ENCODE measurements around the gene OCEL1.
"Not testable (repeated sequence)": the region's sequence is repeated elsewhere in the genome, so short reads cannot be mapped to it uniquely, and the experiment has no call there.

OCEL1 gene

DNA sequence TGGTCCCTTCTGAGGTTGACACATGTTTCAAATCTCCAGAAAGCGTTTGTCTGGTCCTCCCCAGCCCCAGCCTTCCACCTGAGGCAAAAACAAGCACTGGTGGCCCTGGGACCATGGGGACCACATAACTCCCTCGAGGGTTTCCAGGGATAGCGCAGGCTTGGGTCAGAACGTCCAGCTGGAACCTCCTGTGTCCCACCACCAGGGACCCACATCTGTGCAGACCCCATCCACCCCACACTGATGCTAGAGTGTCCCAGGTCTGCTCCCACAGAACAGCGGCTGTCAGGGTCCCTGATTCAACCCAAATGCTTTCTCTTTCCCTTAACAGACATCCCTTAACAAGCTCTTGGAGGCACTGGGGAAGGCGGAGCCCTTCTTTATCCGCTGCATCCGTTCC, 40.4 kb upstream of the OCEL1 start:
- no peak for DNase-seq (ENCODE audit: low spot score)
- TF ChIP-seq, protein P1, sequence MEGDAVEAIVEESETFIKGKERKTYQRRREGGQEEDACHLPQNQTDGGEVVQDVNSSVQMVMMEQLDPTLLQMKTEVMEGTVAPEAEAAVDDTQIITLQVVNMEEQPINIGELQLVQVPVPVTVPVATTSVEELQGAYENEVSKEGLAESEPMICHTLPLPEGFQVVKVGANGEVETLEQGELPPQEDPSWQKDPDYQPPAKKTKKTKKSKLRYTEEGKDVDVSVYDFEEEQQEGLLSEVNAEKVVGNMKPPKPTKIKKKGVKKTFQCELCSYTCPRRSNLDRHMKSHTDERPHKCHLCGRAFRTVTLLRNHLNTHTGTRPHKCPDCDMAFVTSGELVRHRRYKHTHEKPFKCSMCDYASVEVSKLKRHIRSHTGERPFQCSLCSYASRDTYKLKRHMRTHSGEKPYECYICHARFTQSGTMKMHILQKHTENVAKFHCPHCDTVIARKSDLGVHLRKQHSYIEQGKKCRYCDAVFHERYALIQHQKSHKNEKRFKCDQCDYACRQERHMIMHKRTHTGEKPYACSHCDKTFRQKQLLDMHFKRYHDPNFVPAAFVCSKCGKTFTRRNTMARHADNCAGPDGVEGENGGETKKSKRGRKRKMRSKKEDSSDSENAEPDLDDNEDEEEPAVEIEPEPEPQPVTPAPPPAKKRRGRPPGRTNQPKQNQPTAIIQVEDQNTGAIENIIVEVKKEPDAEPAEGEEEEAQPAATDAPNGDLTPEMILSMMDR (IDR thresholded peaks at IDR 0.05; ENCODE audit: extremely low read depth, missing control alignments): no peak

DNA sequence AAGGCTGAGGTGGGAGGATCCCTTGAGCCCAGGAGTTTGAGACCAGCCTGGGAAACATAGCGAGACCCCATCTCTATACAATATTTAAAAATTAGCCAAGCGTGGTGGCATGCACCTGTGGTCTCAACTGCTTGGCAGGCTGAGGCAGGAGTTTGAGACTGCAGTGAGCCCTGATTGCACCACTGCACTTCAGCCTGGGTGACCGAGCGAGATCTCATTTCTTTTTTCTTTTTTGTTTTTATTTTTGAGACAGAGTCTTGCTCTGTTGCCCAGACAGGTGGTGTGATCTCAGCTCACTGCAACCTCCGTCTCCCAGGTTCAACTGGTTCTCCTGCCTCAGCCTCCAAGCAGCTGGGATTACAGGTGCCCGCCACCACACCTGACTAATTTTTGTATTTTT, 34.3 kb upstream of the OCEL1 start:
- not testable (repeated sequence) for DNase-seq (ENCODE audit: low spot score)

DNA sequence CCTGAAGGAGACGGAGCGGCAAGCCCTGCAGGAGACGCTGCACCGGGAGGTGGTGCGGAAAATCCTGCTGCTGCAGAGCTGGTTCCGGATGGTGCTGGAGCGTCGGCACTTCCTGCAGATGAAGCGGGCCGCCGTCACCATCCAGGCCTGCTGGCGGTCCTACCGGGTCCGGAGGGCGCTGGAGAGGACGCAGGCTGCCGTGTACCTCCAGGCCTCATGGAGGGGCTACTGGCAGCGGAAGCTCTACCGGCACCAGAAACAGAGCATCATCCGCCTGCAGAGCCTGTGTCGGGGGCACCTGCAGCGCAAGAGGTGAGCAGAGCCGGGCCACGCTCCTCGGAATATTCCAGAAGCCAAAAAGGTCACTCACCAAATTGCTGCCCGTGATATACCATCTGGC, 33.3 kb upstream of the OCEL1 start:
- TF ChIP-seq, protein P1 (IDR thresholded peaks at IDR 0.05; ENCODE audit: extremely low read depth, missing control alignments): no peak
- DNase-seq (ENCODE audit: low spot score): no peak

DNA sequence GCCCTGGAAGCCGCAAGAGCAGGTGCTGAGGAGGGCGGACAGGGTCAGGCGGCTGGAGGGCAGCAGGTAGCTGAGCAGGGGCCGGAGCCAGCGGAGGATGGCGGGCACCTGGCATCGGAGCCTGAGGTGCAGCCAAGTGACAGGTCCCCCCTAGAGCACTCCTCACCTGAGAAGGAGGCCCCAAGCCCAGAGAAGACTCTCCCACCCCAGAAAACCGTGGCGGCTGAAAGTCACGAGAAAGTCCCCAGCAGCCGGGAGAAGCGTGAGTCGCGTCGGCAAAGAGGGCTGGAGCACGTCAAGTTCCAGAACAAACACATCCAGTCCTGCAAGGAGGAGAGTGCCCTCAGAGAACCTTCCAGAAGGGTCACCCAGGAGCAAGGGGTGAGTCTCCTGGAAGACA, 31.4 kb upstream of the OCEL1 start:
- no peak for DNase-seq (ENCODE audit: low spot score)
- TF ChIP-seq, protein P1 (IDR thresholded peaks at IDR 0.05; ENCODE audit: extremely low read depth, missing control alignments): no peak

DNA sequence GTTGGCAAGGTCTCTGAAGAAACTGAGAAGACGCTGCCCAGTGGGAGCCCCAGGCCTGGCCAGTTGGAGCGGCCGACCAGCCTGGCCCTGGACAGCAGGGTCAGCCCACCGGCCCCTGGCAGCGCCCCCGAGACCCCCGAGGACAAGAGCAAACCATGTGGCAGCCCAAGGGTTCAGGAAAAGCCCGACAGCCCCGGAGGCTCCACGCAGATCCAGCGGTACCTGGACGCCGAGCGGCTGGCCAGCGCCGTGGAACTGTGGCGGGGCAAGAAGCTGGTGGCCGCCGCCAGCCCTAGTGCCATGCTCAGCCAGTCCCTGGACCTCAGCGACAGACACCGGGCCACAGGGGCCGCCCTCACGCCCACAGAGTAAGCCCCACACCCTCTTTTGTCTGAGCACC, 30.9 kb upstream of the OCEL1 start:
- no peak for DNase-seq (ENCODE audit: low spot score)

DNA sequence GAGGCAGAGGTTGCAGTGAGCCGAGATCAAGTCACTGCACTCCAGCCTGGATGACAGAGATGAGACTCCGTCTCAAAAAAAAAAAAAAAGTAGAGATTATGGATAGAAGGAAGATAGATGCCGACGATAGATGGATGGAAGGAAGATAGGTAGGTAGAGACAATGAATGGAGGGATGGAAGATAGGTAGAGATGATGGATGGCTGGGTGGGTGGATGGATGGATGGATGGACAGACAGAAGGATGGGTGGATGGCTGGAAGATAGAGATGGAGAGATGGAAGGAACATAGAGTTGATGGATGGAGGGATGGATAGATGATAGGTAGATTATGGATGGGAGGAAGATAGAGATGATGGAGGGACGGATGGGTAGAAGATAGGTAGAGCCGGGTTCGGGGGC, 29.4 kb upstream of the OCEL1 start:
- no peak for DNase-seq (ENCODE audit: low spot score)
- TF ChIP-seq, protein P1 (IDR thresholded peaks at IDR 0.05; ENCODE audit: extremely low read depth, missing control alignments): no peak

More for the DNA sequence above, 30.9 kb upstream of the OCEL1 start:
- TF ChIP-seq, protein P1 (IDR thresholded peaks at IDR 0.05; ENCODE audit: extremely low read depth, missing control alignments): no peak

DNA sequence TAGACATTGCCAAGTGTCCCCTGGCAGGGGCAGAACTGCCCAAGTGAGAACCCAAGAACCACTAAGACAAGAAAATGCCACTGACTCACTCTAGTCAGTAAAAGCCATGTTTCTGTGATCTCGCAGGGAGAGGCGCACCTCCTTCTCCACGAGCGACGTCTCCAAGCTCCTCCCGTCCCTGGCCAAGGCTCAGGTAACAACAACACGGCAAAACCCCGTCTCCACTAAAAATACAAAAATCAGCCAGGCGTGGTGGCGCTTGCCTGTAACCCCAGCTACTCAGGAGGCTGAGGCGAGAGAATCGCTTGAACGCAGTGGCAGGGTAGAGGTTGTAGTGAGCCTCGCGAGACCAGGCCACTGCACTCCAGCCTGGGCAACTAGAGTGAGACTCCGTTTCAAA, 28.4 kb upstream of the OCEL1 start:
- TF ChIP-seq, protein P1 (IDR thresholded peaks at IDR 0.05; ENCODE audit: extremely low read depth, missing control alignments): no peak
- DNase-seq (ENCODE audit: low spot score): no peak

DNA sequence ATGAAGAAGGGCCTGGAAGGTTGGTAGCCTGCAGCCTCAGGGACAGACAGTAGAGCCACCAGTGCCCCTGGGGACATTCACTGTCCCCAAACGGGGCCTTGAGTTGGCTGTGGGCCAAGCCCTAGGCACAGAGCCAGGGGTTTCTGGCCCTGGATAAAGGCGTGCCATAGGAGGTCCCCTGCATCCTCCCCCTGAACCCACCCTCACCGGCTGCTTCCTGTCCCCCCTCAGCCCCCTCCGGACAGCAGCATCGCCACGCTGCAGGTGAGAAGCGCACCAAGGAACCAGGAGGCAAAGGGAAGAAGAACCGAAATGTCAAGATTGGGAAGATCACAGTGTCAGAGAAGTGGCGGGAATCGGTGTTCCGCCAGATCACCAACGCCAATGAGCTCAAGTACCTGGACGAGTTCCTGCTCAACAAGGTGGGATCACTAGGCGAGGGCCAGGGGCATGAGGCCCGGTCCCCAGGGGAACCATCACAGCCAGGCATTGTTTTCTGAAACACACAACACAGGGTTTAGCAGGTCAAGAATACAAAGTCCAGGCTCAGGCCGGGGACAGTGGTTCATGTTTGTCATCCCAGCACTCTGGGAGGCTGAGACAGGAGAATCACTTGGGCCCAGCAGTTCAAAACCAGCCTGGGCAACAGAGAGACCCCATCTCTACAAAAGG, 25.5 kb upstream of the OCEL1 start:
- DNase-seq (ENCODE audit: low spot score): no peak
- TF ChIP-seq, protein P1 (IDR thresholded peaks at IDR 0.05; ENCODE audit: extremely low read depth, missing control alignments): no peak

All from GM20000 (cell line).